ENCODE data around the gene MAML3. TPM values are rescaled to one million over a fixed set of nuclear protein-coding genes. Genes with fewer than 3 reads are reported as not detected.

The MAML3 gene
- total RNA-seq, 4 donors from 2014 or later: 16.1 to 40.0 (median 18.1) TPM

DNA sequence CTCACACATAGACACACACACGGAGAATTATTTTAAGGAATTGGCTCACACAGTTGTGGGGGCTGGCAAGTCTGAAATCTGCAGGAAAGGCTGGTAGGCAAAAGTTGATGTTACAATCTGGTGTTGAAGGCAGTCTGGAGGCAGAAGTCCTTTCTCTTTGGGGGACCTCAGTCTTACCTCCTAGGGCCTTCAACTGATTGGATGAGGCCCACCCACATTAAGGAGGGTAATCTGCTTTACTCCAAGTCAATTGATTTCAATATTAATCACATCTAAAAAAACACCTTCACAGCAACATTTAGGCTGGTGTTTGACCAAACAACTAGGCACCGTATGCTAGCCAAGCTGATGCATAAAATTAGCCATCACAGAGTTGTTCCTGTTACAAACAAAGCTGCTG, 477.6 kb downstream of the MAML3 start:
- H3K27ac ChIP-seq: no peak overlapping the region
- peaks cover 0 to 25% (median 2%) of the 10 kb centered on the region in 4 donors for H3K36me3 ChIP-seq
- no peak overlapping the region for H3K4me3 ChIP-seq
- 90% methylated on average over 2 of the region's 2 CpGs; no CpG with 5 or more reads in 1 of the 2 donors for WGBS, 2 donors (ENCODE audit: low coverage in 1 of 2)
- no peaks in the 10 kb centered on the region for H3K27me3 ChIP-seq
- no peak for DNase-seq
- H3K9me3 ChIP-seq: no peaks in the 10 kb centered on the region
- TF ChIP-seq, protein P1, sequence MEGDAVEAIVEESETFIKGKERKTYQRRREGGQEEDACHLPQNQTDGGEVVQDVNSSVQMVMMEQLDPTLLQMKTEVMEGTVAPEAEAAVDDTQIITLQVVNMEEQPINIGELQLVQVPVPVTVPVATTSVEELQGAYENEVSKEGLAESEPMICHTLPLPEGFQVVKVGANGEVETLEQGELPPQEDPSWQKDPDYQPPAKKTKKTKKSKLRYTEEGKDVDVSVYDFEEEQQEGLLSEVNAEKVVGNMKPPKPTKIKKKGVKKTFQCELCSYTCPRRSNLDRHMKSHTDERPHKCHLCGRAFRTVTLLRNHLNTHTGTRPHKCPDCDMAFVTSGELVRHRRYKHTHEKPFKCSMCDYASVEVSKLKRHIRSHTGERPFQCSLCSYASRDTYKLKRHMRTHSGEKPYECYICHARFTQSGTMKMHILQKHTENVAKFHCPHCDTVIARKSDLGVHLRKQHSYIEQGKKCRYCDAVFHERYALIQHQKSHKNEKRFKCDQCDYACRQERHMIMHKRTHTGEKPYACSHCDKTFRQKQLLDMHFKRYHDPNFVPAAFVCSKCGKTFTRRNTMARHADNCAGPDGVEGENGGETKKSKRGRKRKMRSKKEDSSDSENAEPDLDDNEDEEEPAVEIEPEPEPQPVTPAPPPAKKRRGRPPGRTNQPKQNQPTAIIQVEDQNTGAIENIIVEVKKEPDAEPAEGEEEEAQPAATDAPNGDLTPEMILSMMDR (IDR thresholded peaks at IDR 0.05): no peak
- intact Hi-C loops (cut with DNase I; ENCODE audit: low total_unique reads) (no loop called here), in situ Hi-C loops (cut with MboI; ENCODE audit: low pct_ligation_motif_present in 1 of 4, low pct_unique_long_range_greater_than_20kb in 1 of 4, low sequenced_read_pairs in 3 of 4) (no loop called here)
- peaks cover 0 to 3% (median 0%) of the 10 kb centered on the region in 4 donors for H3K4me1 ChIP-seq

DNA sequence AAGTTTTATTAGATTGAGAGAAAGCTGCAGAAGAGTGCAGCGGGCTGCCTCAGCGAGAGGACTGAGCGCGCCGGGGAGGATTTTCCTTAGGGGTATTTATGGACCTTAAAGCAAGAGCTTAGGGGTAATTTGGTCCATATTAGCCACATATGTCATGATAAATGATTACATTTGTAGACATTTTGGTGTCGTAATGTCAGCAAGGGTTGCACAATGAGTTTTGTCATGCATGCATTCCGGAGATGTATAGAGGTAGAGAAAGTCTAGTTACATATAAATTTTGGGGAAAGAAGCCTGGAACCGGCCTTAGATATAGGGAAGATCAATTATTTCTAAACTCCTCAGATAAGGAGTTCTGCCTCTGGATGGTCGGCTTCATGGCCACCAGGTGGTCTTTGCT, 478.3 kb downstream of the MAML3 start:
- TF ChIP-seq, protein P1 (IDR thresholded peaks at IDR 0.05): no peak
- TF ChIP-seq POLR2AphosphoS5 (IDR thresholded peaks at IDR 0.05) (no peak), POLR2A (IDR thresholded peaks at IDR 0.05) (no peak), EP300 (IDR thresholded peaks at IDR 0.05; ENCODE audit: low read depth) (no peak)

DNA sequence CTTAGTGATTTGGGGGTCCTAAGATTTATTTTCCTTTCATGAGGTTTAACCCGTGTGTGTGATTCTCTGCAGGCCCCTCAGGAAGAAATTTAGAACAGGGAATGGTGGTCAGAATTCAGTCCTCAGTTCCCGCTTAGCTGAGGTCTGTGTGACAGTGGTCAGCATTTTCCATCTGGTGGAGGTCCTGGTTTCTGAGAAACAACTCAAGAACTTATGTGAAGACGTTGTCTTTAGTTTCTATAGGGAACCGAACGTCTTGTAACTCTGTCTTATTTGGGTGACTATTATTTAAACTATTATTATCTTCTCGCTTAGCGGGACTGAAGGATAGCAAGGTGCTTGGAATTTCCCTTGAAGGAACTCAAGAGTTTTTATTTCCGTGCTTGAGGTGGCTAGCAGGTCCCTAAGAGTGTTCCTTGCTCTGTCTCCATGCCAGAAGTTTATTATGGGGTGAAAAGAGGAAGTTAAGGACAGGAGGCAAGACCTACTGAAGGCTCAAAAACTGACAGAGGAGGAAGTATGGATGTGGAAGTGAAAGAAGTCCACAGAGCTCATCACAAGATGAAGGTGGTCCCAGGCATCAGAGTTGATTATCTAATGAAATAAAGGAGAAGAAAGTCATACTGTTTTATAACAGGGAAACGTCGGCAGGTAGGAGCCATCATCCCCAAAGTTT, 479.0 kb downstream of the MAML3 start:
- intact Hi-C loops (cut with DNase I; ENCODE audit: low total_unique reads): no loop called here
- Histone ChIP-seq H3K27ac (peak overlapping the region in 1 of 4 donors; percentile 38), H3K36me3 (peaks cover 0 to 18% (median 2%) of the 10 kb centered on the region in 4 donors), H3K27me3 (no peaks in the 10 kb centered on the region), H3K4me3 (no peak overlapping the region), H3K9me3 (no peaks in the 10 kb centered on the region), H3K4me1 (peaks cover 0 to 3% (median 0%) of the 10 kb centered on the region in 4 donors)
- WGBS, 2 donors (ENCODE audit: low coverage in 1 of 2): 68 to 86% methylated on average over 10 of the region's 10 CpGs
- DNase-seq: no peak
- TF ChIP-seq POLR2AphosphoS5 (IDR thresholded peaks at IDR 0.05) (no peak), POLR2A (IDR thresholded peaks at IDR 0.05) (no peak), EP300 (IDR thresholded peaks at IDR 0.05; ENCODE audit: low read depth) (no peak)
- TF ChIP-seq, protein P1 (IDR thresholded peaks at IDR 0.05): no peak
- in situ Hi-C loops (cut with MboI; ENCODE audit: low pct_ligation_motif_present in 1 of 4, low pct_unique_long_range_greater_than_20kb in 1 of 4, low sequenced_read_pairs in 3 of 4): no loop called here

More for the DNA sequence above, 478.3 kb downstream of the MAML3 start:
- Histone ChIP-seq H3K36me3 (peaks cover 0 to 25% (median 2%) of the 10 kb centered on the region in 4 donors), H3K27ac (no peak overlapping the region), H3K4me1 (peaks cover 0 to 3% (median 0%) of the 10 kb centered on the region in 4 donors), H3K27me3 (no peaks in the 10 kb centered on the region), H3K9me3 (no peaks in the 10 kb centered on the region), H3K4me3 (no peak overlapping the region)
- no peak for DNase-seq
- 93 to 97% methylated on average over 8 to 9 of the region's 9 CpGs for WGBS, 2 donors (ENCODE audit: low coverage in 1 of 2)
- intact Hi-C loops (cut with DNase I; ENCODE audit: low total_unique reads): no loop called here
- in situ Hi-C loops (cut with MboI; ENCODE audit: low pct_ligation_motif_present in 1 of 4, low pct_unique_long_range_greater_than_20kb in 1 of 4, low sequenced_read_pairs in 3 of 4): no loop called here

DNA sequence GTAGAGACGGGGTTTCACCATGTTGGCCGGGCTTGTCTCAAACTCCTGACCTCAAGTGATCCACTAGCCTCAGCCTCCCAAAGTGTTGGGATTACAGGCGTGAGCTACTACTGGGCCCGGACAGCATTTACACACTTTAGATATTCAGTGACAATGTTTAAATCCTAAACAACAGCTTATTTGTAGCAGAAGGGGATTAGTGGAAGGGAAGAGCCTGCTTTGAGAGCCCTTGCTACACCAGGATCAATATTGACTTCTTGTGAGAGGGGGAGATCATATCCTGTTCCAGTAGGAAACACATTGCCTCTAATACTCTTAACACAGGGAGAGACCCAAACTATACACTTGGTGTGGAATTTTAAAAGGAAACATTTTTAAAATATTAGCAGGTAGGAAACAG, 481.3 kb downstream of the MAML3 start:
- Histone ChIP-seq H3K27me3 (no peaks in the 10 kb centered on the region), H3K4me1 (peaks cover 0 to 17% (median 11%) of the 10 kb centered on the region in 4 donors), H3K4me3 (no peak overlapping the region), H3K36me3 (no peaks in the 10 kb centered on the region), H3K9me3 (no peaks in the 10 kb centered on the region), H3K27ac (no peak overlapping the region)
- in situ Hi-C loops (cut with MboI; ENCODE audit: low pct_ligation_motif_present in 1 of 4, low pct_unique_long_range_greater_than_20kb in 1 of 4, low sequenced_read_pairs in 3 of 4): no loop called here
- TF ChIP-seq, protein P1 (IDR thresholded peaks at IDR 0.05): no peak
- TF ChIP-seq EP300 (IDR thresholded peaks at IDR 0.05; ENCODE audit: low read depth) (no peak), POLR2A (IDR thresholded peaks at IDR 0.05) (no peak), POLR2AphosphoS5 (IDR thresholded peaks at IDR 0.05) (no peak)
- no peak for DNase-seq
- intact Hi-C loops (cut with DNase I; ENCODE audit: low total_unique reads): no loop called here
- 90 to 96% methylated on average over 2 to 4 of the region's 4 CpGs for WGBS, 2 donors (ENCODE audit: low coverage in 1 of 2)

Data from transverse colon (tissue), 4 donors.